Mononuclear cell (primary cell): ENCODE results near the gene NR1H3. TPM values are rescaled to one million over a fixed set of nuclear protein-coding genes. Genes with fewer than 3 reads are reported as not detected.

Experiments used
- H3K27me3 ChIP-seq: 2 replicates; pipeline ENCODE4 v1.6.0; 2011; ENCODE audit warnings: low read length, control low read depth; ENCODE audit not compliant: insufficient read depth
- H3K4me1 ChIP-seq: 2 replicates; pipeline ENCODE4 v1.5.1; 2011; ENCODE audit warnings: mild to moderate bottlenecking, low read length, control low read depth; ENCODE audit not compliant: insufficient read depth
- H3K4me3 ChIP-seq: 2 replicates; pipeline ENCODE4 v1.5.1; 2011; ENCODE audit warnings: mild to moderate bottlenecking, low read length, moderate library complexity
- H3K9me3 ChIP-seq: 2 replicates; pipeline ENCODE4 v1.5.1; 2011; ENCODE audit warnings: low read depth, mild to moderate bottlenecking, control low read depth, low read length
- total RNA-seq: library from RNA; depleted of rRNA; stranded (reverse); fragments of >200 nt; gene quantifications from one replicate; pipeline ENCODE4 v1.2.3, GENCODE V29; 2012

The NR1H3 gene
- total RNA-seq, 1 donor: 1.4 TPM

GRCh38 chr11:47271961-47272661 lies 14.3 kb downstream of the NR1H3 start:
- H3K4me3 ChIP-seq: no peak overlapping the region
- H3K9me3 ChIP-seq: no peaks in the 10 kb centered on the region

GRCh38 chr11:47272706-47273105 lies 14.9 kb downstream of the NR1H3 start:
- Histone ChIP-seq H3K4me1 (peaks cover 43% of the 10 kb centered on the region), H3K9me3 (no peaks in the 10 kb centered on the region), H3K27me3 (no peaks in the 10 kb centered on the region), H3K4me3 (no peak overlapping the region)

More at GRCh38 chr11:47271961-47272661, 14.3 kb downstream of the NR1H3 start:
- Histone ChIP-seq H3K27me3 (no peaks in the 10 kb centered on the region), H3K4me1 (peaks cover 48% of the 10 kb centered on the region)

GRCh38 chr11:47274495-47275235 lies 16.9 kb downstream of the NR1H3 start:
- peaks cover 27% of the 10 kb centered on the region for H3K4me1 ChIP-seq
- H3K27me3 ChIP-seq: no peaks in the 10 kb centered on the region
- no peak overlapping the region for H3K4me3 ChIP-seq
- no peaks in the 10 kb centered on the region for H3K9me3 ChIP-seq

DNA sequence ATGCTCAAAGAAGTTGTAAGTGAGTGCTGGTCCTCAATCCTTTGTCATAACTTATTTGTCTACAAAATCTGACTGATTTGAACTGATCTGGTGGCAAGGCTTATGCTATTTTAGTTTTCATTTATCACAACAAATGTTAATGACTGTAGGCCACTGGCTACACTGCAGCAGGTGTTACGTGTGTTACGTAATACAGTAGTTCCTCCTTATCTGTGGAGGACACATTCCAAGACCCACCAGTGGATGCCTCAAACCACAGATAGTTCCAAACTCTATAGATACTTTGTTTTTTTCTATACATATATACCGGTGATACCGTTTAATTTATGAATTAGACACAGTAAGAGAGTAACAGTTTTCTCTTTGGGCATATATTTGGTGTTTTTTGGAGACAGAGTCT lies 19.1 kb downstream of the NR1H3 start:
- no peak overlapping the region for H3K4me3 ChIP-seq
- no peaks in the 10 kb centered on the region for H3K9me3 ChIP-seq
- no peaks in the 10 kb centered on the region for H3K27me3 ChIP-seq
- peaks cover 12% of the 10 kb centered on the region for H3K4me1 ChIP-seq

GRCh38 chr11:47278058-47278457 lies 20.3 kb downstream of the NR1H3 start:
- Histone ChIP-seq H3K9me3 (no peaks in the 10 kb centered on the region), H3K27me3 (no peaks in the 10 kb centered on the region), H3K4me1 (peaks cover under 1% of the 10 kb centered on the region), H3K4me3 (no peak overlapping the region)

DNA sequence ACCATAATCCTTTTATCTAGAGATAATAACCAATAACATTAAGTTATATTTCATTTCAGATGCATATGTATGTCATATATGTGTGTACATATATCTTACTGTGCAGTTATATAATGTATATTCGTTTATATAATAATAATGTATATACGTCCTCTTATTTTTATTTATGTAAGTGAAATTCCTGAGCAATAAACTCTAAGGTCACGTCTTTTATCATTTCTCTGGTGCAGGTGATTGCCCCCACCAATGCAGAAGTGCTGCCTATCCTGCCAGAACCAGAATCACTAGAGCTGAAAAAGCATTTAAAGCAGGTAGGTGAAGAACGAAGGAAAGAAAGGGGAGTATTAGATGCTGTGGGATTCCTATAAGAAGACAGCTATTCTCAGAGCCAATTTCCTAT lies 21.0 kb downstream of the NR1H3 start:
- Histone ChIP-seq H3K4me1 (no peaks in the 10 kb centered on the region), H3K4me3 (no peak overlapping the region), H3K9me3 (no peaks in the 10 kb centered on the region), H3K27me3 (no peaks in the 10 kb centered on the region)

DNA sequence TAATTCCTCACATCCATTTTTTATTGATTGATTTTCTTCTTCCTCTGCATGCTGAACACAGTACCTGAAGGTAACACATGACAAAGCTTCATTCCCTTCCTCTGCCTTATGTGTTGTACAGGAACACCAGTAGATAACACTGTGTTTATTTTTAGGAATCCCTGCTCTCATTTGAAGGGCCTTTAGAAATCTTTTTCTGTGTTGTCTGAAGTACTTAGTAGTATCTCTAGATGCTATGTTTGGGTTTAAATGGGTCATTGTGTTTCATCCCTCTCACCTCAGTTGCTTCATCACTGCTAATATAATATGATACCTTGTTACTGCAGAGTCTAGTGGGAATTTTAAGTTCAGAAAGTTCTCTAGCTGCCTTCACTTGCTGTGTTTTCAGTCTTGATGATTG lies 22.3 kb downstream of the NR1H3 start:
- H3K4me1 ChIP-seq: no peaks in the 10 kb centered on the region
- no peak overlapping the region for H3K4me3 ChIP-seq
- H3K27me3 ChIP-seq: no peaks in the 10 kb centered on the region
- no peaks in the 10 kb centered on the region for H3K9me3 ChIP-seq

GRCh38 chr11:47280860-47281259 lies 23.1 kb downstream of the NR1H3 start:
- Histone ChIP-seq H3K4me1 (no peaks in the 10 kb centered on the region), H3K9me3 (no peaks in the 10 kb centered on the region), H3K4me3 (no peak overlapping the region), H3K27me3 (no peaks in the 10 kb centered on the region)

DNA sequence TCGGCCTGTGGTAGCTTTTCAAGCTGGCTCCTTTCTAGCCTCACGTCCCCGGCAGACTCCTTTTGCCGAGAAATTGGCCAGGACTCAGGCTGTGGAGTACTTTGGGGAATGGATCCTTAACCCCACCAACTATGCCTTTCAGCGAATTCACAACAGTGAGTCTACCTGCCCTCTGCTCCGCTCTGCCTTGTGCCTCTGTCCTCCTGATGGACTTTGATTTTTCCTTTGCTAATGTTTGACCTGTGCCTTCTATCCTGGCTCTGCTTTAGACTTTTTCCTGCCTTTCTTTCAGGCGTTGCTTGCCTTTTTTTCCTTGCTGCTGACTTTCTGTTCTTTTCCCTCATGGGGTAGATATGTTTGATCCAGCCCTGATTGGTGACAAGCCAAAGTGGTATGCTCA lies 24.7 kb downstream of the NR1H3 start:
- no peak overlapping the region for H3K4me3 ChIP-seq
- H3K4me1 ChIP-seq: no peaks in the 10 kb centered on the region
- H3K27me3 ChIP-seq: no peaks in the 10 kb centered on the region
- no peaks in the 10 kb centered on the region for H3K9me3 ChIP-seq

GRCh38 chr11:47284151-47284550 lies 26.4 kb downstream of the NR1H3 start:
- Histone ChIP-seq H3K27me3 (no peaks in the 10 kb centered on the region), H3K4me1 (no peaks in the 10 kb centered on the region), H3K4me3 (no peak overlapping the region), H3K9me3 (no peaks in the 10 kb centered on the region)

GRCh38 chr11:47285969-47286770 lies 28.4 kb downstream of the NR1H3 start:
- Histone ChIP-seq H3K4me1 (no peaks in the 10 kb centered on the region), H3K4me3 (no peak overlapping the region), H3K9me3 (no peaks in the 10 kb centered on the region), H3K27me3 (no peaks in the 10 kb centered on the region)

DNA sequence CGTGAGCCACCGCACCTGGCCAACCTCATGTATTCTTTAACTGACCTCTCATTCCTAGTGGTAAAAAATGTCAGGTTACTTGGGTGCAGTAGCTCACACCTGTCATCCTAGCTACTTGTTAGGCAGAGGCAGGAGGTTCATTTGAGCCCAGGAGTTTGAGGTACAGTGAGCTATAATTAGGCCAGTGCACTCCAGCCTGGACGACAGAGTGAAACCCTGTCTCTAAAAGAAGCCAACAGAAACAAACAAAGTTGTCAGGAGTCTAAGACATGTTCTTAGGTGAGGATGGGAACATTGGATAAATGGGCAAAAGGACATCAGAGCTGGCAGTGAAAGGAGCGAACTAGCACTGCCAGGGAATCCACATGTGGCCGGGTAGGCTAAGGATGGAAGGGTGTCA lies 30.3 kb downstream of the NR1H3 start:
- no peak overlapping the region for H3K4me3 ChIP-seq
- no peaks in the 10 kb centered on the region for H3K27me3 ChIP-seq
- H3K4me1 ChIP-seq: no peaks in the 10 kb centered on the region
- H3K9me3 ChIP-seq: no peaks in the 10 kb centered on the region

DNA sequence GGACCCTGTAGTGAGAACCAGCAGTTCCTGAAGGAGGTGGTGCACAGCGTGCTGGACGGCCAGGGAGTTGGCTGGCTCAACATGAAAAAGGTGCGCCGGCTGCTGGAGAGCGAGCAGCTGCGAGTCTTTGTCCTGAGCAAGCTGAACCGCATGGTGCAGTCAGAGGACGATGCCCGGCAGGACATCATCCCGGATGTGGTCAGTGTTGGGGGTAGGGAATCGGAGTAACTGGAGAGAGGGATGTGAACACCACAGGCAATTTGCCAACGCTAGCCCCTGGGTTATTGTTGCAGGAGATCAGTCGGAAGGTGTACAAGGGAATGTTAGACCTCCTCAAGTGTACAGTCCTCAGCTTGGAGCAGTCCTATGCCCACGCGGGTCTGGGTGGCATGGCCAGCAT lies 32.1 kb downstream of the NR1H3 start:
- Histone ChIP-seq H3K4me3 (no peak overlapping the region), H3K4me1 (no peaks in the 10 kb centered on the region), H3K9me3 (no peaks in the 10 kb centered on the region), H3K27me3 (no peaks in the 10 kb centered on the region)

DNA sequence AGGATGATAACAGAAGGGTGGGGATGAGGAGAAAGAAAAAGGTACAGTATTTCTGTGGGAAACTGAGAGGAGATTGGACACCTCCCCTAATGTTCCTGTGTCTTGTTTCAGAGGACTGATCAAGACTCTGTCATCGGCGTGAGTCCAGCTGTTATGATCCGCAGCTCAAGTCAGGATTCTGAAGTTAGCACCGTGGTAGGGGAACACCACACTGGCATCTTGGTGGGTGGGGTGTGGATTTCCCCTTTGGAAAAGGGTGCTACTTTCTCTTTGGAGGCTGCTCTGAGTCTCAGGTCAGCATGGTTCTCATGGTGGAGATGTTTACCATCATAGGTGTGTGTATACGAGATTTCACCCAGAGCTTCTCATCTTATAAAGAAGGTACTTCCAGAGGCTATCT lies 37.6 kb downstream of the NR1H3 start:
- Histone ChIP-seq H3K4me3 (no peak overlapping the region), H3K9me3 (no peaks in the 10 kb centered on the region), H3K4me1 (no peaks in the 10 kb centered on the region), H3K27me3 (no peaks in the 10 kb centered on the region)

DNA sequence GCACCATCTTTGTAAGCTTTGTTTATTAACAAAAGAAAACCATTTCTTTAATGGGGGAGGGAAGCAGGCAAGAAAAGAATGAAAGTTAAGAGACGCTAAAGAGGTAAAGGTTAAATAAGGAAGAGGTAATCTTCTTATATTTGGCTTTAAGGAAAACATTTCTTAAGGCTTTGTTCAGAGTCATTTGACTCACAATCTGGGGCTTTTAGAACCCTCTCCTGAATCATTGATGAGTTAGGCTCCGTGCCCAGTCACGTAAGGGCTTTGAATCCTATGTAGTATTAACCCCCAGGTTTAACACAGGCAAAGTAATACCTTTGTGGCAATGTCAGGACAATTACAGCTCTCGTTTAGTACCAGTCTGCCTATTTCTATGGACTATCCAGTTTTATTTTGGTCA lies 38.2 kb downstream of the NR1H3 start:
- H3K9me3 ChIP-seq: no peaks in the 10 kb centered on the region
- H3K27me3 ChIP-seq: no peaks in the 10 kb centered on the region
- no peaks in the 10 kb centered on the region for H3K4me1 ChIP-seq
- H3K4me3 ChIP-seq: no peak overlapping the region
